Stimulated activated CD8-positive, alpha-beta memory T cell treated with anti-CD3 and anti-CD28 coated beads, Interleukin-4, amount 100 ng/mL, for 1 hour (primary cell): ENCODE results near the gene RPS6KA3.

Experiments
- DNase-seq, 2 donors: peaks; one replicate each; pipeline ENCODE4 v3.0.0-alpha.2; 2020; ENCODE audit warnings: low read depth in 2 of 2, low spot score in 1 of 2

RPS6KA3 gene

DNA sequence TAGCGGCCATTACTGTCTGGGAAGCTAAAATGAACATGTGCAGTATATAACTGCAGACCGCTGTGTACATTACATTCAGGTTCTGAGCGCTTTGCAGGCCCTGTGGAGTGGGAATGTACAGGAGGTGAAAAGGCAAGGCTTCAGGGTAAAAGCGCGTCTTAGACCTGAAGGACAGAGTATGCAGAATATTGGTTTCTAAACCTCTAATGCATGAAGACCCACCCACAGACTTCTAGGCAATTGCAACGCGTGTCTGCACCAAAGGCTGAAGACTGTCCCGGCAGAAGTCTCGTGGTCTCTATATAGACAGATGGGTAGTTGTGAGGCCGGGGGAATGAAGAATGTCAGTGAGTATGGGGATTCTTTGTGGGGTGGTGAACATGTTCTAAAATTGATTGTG is 155.4 kb downstream of the RPS6KA3 start:
- no peak for DNase-seq

GRCh38 chrX:20101934-20102581 is 164.7 kb downstream of the RPS6KA3 start:
- no peak for DNase-seq
